Mesendoderm (in vitro differentiated cells): Measurements from ENCODE around the gene EFCAB12.
"Not testable (repeated sequence)": the region's sequence is repeated elsewhere in the genome, so short reads cannot be mapped to it uniquely, and the experiment has no call there.

Source experiments
- DNase-seq: peaks from one replicate; pipeline ENCODE4 v3.0.0; 2013
- H2AK5ac ChIP-seq: 2 replicates; pipeline ENCODE4 v1.6.1; 2013; ENCODE audit warnings: low read length, inconsistent platforms
- H2BK120ac ChIP-seq: 2 replicates; pipeline ENCODE4 v1.6.1; 2013; ENCODE audit warnings: low read depth, mild to moderate bottlenecking, low read length, moderate library complexity, mixed read lengths
- H2BK15ac ChIP-seq: replicated peaks from 2 replicates; pipeline ENCODE4 v1.6.1; 2013; ENCODE audit warnings: low read depth, mild to moderate bottlenecking, moderate library complexity
- H2BK5ac ChIP-seq: 2 replicates; pipeline ENCODE4 v1.6.1; 2013; ENCODE audit warnings: low read length, inconsistent platforms
- H3K18ac ChIP-seq: 2 replicates; pipeline ENCODE4 v1.6.1; 2013; ENCODE audit warnings: mild to moderate bottlenecking, low read length, mixed read lengths
- H3K23ac ChIP-seq: one replicate; pipeline ENCODE4 v1.6.1; 2013; ENCODE audit warnings: low read length
- H3K27ac ChIP-seq: 2 replicates; pipeline ENCODE4 v1.5.1; 2013; ENCODE audit warnings: low read depth, mild to moderate bottlenecking, inconsistent platforms, low read length, moderate library complexity
- H3K27me3 ChIP-seq: 2 replicates; pipeline ENCODE4 v1.6.1; 2013; ENCODE audit warnings: low read length, control low read depth, mild to moderate bottlenecking, inconsistent platforms; ENCODE audit not compliant: insufficient read depth, poor library complexity
- H3K36me3 ChIP-seq: 2 replicates; pipeline ENCODE4 v1.6.1; 2013; ENCODE audit warnings: low read length, inconsistent platforms; ENCODE audit not compliant: control insufficient read depth, insufficient read depth
- H3K4ac ChIP-seq: one replicate; pipeline ENCODE4 v1.6.1; 2013; ENCODE audit warnings: low read depth, mild to moderate bottlenecking, low read length, moderate library complexity
- H3K4me1 ChIP-seq: 2 replicates; pipeline ENCODE4 v1.6.1; 2013; ENCODE audit warnings: low read depth, low read length, inconsistent platforms; ENCODE audit not compliant: control insufficient read depth
- H3K4me2 ChIP-seq: 2 replicates; pipeline ENCODE4 v1.6.1; 2013; ENCODE audit warnings: low read length
- H3K4me3 ChIP-seq: 2 replicates; pipeline ENCODE4 v1.5.1; 2013; ENCODE audit warnings: mild to moderate bottlenecking, low read length
- H3K56ac ChIP-seq: one replicate; pipeline ENCODE4 v1.6.1; 2013; ENCODE audit warnings: low read length
- H3K79me1 ChIP-seq: 2 replicates; pipeline ENCODE4 v1.6.1; 2013; ENCODE audit warnings: low read length, inconsistent platforms
- H3K79me2 ChIP-seq: 2 replicates; pipeline ENCODE4 v1.6.1; 2013; ENCODE audit warnings: mild to moderate bottlenecking, low read length; ENCODE audit not compliant: control insufficient read depth, insufficient read depth
- H3K9ac ChIP-seq: 2 replicates; pipeline ENCODE4 v1.6.1; 2013; ENCODE audit warnings: low read length, inconsistent platforms
- H4K5ac ChIP-seq: one replicate; pipeline ENCODE4 v1.6.1; 2013; ENCODE audit warnings: low read length
- H4K8ac ChIP-seq: one replicate; pipeline ENCODE4 v1.6.1; 2013; ENCODE audit warnings: low read depth, mild to moderate bottlenecking, control low read depth, low read length, moderate library complexity
- WGBS: extraction: QIAGEN DNeasy Blood & Tissue Kit; methylation state at CpG from one replicate; pipeline ENCODE4 v1.1.7; 2013; ENCODE audit warnings: low lambda C conversion rate, missing lambda C conversion rate; ENCODE audit not compliant: insufficient coverage; ENCODE audit errors: extremely low coverage; 5-methylcytosine and 5-hydroxymethylcytosine counted together

Gene EFCAB12

GRCh38 chr3:129388791-129389571 is 39.5 kb downstream of the EFCAB12 start:
- H3K4me1 ChIP-seq, H3K4me2 ChIP-seq, H2BK15ac ChIP-seq, H3K4me3 ChIP-seq, H3K23ac ChIP-seq, H3K36me3 ChIP-seq, H2BK120ac ChIP-seq, H3K27me3 ChIP-seq, H2AK5ac ChIP-seq, H3K9ac ChIP-seq, H4K8ac ChIP-seq, H4K5ac ChIP-seq, H3K79me1 ChIP-seq, H3K79me2 ChIP-seq, H3K4ac ChIP-seq, H3K18ac ChIP-seq: not testable (repeated sequence)
- H2BK5ac ChIP-seq: peak overlapping the region; percentile 80
- H3K56ac ChIP-seq: peak overlapping the region; percentile 37
- H3K27ac ChIP-seq: peak overlapping the region; percentile 76
- no CpG with 5 or more reads among the region's 8 CpGs for WGBS
- DNase-seq: peak; percentile 85

DNA sequence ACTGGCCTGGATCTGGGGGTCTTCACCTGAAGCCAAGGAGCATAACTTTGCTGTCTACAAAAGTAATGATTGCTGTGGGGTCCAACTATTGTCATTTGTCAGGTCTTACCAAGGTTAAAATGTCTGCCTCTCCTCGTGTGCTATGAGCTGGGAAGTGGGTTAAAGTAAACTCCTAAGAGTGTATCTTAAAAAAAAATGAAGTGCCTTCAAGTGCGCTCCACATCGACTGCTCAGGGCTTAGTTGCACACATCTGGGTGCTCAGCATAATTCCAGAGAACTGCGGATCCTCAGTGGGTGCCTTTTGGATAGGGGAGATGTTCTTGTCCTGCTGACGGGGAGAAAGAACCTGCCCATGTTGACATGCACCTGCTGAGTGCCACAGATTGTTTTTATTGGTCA is 40.9 kb downstream of the EFCAB12 start:
- Histone ChIP-seq H3K27ac (no peak overlapping the region), H2BK120ac (no peak overlapping the region), H3K79me1 (no peaks in the 10 kb centered on the region), H3K79me2 (no peaks in the 10 kb centered on the region), H3K4ac (no peak overlapping the region), H3K4me2 (no peak overlapping the region), H3K56ac (no peak overlapping the region), H3K27me3 (no peaks in the 10 kb centered on the region), H4K5ac (no peak overlapping the region), H3K4me1 (peaks cover 2% of the 10 kb centered on the region), H2BK15ac (no peak overlapping the region), H3K36me3 (peaks cover 3% of the 10 kb centered on the region), H3K4me3 (no peak overlapping the region), H2BK5ac (no peak overlapping the region), H4K8ac (no peak overlapping the region), H2AK5ac (no peak overlapping the region), H3K23ac (no peak overlapping the region), H3K18ac (no peak overlapping the region), H3K9ac (no peak overlapping the region)
- no CpG with 5 or more reads among the region's 5 CpGs for WGBS
- DNase-seq: no peak

DNA sequence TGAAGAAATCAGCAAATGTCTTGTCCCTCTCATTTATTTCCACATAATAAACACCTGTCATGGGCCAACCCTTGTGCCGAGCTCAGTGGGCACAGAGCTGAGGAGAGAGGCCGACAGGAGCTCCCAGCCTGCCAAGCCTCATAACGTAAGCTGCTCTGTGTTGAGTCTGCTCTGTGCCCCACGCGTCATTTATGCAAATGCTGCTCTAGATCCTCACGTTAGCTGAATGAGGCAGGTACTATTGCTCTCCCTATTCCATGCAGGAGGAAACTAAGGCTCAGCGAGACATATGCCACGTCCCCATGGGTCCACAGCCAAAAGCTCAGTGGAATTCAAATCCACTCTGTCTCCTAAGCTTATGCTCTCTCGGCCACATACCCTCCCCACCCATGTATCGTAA is 41.5 kb downstream of the EFCAB12 start:
- H4K8ac ChIP-seq: no peak overlapping the region

GRCh38 chr3:129385507-129385906 is 42.9 kb downstream of the EFCAB12 start:
- H3K36me3 ChIP-seq, H2BK120ac ChIP-seq, H2BK5ac ChIP-seq, H4K5ac ChIP-seq, H3K4me3 ChIP-seq, H3K79me1 ChIP-seq, H3K9ac ChIP-seq, H2AK5ac ChIP-seq, H3K4me1 ChIP-seq, H3K4me2 ChIP-seq, H3K27ac ChIP-seq, H2BK15ac ChIP-seq, H3K23ac ChIP-seq, H3K18ac ChIP-seq, H3K4ac ChIP-seq, H3K79me2 ChIP-seq, H3K56ac ChIP-seq, H4K8ac ChIP-seq, H3K27me3 ChIP-seq: not testable (repeated sequence)
- no CpG with 5 or more reads among the region's 8 CpGs for WGBS
- peak; percentile 41 for DNase-seq

More for the DNA sequence above, 41.5 kb downstream of the EFCAB12 start:
- Histone ChIP-seq H3K27ac (no peak overlapping the region), H3K9ac (no peak overlapping the region), H3K79me2 (no peaks in the 10 kb centered on the region), H3K27me3 (no peaks in the 10 kb centered on the region), H3K56ac (no peak overlapping the region), H3K4me3 (no peak overlapping the region), H4K5ac (no peak overlapping the region), H3K4me2 (no peak overlapping the region), H2BK15ac (no peak overlapping the region), H3K4ac (no peak overlapping the region), H3K4me1 (peaks cover 2% of the 10 kb centered on the region), H3K18ac (no peak overlapping the region), H2BK120ac (no peak overlapping the region), H3K36me3 (peaks cover 3% of the 10 kb centered on the region), H2BK5ac (no peak overlapping the region), H3K23ac (no peak overlapping the region), H3K79me1 (no peaks in the 10 kb centered on the region), H2AK5ac (no peak overlapping the region)
- WGBS: no CpG with 5 or more reads among the region's 10 CpGs
- DNase-seq: no peak

DNA sequence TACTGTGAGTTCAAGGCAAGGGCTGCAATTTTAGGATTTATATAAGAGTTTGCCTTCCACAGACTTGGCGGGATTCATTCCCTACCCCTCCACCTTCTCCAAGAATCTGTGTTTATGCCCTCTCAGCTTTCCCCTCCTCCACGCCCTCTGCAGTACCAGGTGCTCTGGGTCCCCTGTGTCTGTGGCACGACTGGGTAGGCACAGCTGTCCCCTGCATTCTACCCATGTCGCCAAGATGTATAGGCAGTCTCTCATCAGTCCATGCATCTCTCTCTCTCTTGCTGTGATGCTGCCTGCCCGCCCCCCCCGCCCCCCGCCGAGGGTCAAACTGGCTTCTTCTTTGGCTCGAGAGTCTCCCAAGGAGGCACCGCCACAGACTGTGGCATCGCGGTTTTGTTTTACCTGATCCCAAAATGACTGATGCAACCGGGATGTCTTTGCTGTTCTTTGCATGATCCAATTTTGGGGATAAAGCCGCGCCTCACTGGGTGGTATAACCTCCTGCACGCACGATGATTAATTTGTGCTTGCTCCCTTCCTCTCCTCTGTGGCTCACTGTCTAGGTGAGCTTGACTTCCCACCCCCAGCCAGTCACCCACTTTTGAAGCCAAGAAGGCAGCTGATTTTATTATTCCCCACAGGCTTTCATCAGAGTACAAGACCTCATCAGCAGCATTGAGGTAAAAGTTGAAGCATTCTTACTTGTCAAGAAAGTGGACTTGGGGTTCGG is 43.7 kb downstream of the EFCAB12 start:
- Histone ChIP-seq H3K23ac (no peak overlapping the region), H2BK15ac (no peak overlapping the region), H3K4ac (no peak overlapping the region), H3K18ac (no peak overlapping the region), H3K9ac (no peak overlapping the region), H3K79me2 (no peaks in the 10 kb centered on the region), H3K79me1 (no peaks in the 10 kb centered on the region), H2BK5ac (no peak overlapping the region), H3K36me3 (peaks cover 3% of the 10 kb centered on the region), H2BK120ac (no peak overlapping the region), H3K4me1 (peaks cover 2% of the 10 kb centered on the region), H3K27ac (no peak overlapping the region), H3K27me3 (no peaks in the 10 kb centered on the region), H4K5ac (no peak overlapping the region), H3K56ac (no peak overlapping the region), H3K4me3 (no peak overlapping the region), H2AK5ac (no peak overlapping the region), H3K4me2 (no peak overlapping the region), H4K8ac (no peak overlapping the region)
- DNase-seq: no peak
- WGBS: no CpG with 5 or more reads among the region's 18 CpGs
